ENCODE data around the gene EFHD2. TPM values are rescaled to one million over a fixed set of nuclear protein-coding genes. Genes with fewer than 3 reads are reported as not detected.

EFHD2 gene
- total and polyA plus RNA-seq, 2 donors (not counting 1 experiment from before 2014, with no cell fraction given): 14.9 to 23.5 TPM

DNA sequence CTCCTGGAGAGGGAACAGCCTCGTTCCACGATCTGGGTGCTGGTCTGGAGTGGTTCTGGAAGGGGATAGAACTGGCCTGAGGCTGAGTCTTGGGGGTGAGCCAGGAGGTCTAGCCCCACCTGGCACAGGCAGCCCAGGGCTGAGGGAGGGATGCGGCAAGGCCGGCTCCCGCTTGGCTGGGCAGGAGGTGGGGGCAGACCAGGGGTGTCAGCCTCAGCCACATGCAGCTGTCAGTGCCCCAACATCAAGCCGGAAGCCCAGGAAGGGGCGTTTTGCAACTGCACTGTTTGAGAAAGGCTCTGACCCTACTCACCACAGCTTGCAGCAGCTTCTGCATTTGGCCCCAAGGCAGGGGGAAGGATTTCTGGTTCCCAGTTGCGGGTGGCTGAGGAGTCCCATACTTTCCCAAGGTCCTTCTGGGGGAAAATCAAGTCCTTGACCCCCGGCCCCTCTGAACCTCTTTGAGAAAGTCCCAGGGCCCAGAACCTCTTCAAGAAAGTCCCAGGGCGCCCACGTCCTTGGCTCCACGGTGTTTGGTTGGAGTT is 2.0 kb downstream of the EFHD2 start:
- H3K4me3 ChIP-seq (replicated peaks in 1 of 4; ENCODE audit: control extremely low read depth in 1 of 4, insufficient read depth in 1 of 4, low read depth in 3 of 4, low read length in 4 of 4): peak overlapping the region; percentile 36 to 84 (median 56)
- peak overlapping the region; percentile 85 for H3K4me2 ChIP-seq (ENCODE audit: extremely low read depth, insufficient read depth, low read length)
- no peak overlapping the region for H2AFZ ChIP-seq (ENCODE audit: low read length)
- no peaks in the 10 kb centered on the region for H3K36me3 ChIP-seq (ENCODE audit: control insufficient read depth, insufficient read depth, low read length)
- no peaks in the 10 kb centered on the region for H4K20me1 ChIP-seq (ENCODE audit: control insufficient read depth, extremely low read depth, insufficient read depth, low read length)
- DNase-seq (ENCODE audit: low read depth in 2 of 2): peak in 1 of 2 donors; percentile 53
- H3K9ac ChIP-seq (ENCODE audit: insufficient read depth, low read length): peak overlapping the region; percentile 20
- no peaks in the 10 kb centered on the region for H3K27me3 ChIP-seq (ENCODE audit: control insufficient read depth, insufficient read depth, low read length)
- no peak overlapping the region for H3K27ac ChIP-seq (ENCODE audit: insufficient read depth, low read length)
- H3K9me3 ChIP-seq (ENCODE audit: control insufficient read depth, insufficient read depth, low read depth, low read length): no peaks in the 10 kb centered on the region
- TF ChIP-seq EZH2 (IDR thresholded peaks at IDR 0.05; ENCODE audit: low read length, missing control alignments): no peak
- TF ChIP-seq, protein P1, sequence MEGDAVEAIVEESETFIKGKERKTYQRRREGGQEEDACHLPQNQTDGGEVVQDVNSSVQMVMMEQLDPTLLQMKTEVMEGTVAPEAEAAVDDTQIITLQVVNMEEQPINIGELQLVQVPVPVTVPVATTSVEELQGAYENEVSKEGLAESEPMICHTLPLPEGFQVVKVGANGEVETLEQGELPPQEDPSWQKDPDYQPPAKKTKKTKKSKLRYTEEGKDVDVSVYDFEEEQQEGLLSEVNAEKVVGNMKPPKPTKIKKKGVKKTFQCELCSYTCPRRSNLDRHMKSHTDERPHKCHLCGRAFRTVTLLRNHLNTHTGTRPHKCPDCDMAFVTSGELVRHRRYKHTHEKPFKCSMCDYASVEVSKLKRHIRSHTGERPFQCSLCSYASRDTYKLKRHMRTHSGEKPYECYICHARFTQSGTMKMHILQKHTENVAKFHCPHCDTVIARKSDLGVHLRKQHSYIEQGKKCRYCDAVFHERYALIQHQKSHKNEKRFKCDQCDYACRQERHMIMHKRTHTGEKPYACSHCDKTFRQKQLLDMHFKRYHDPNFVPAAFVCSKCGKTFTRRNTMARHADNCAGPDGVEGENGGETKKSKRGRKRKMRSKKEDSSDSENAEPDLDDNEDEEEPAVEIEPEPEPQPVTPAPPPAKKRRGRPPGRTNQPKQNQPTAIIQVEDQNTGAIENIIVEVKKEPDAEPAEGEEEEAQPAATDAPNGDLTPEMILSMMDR (conservative IDR thresholded peaks at IDR 0.05 in 1 of 2, IDR thresholded peaks at IDR 0.05 in 1 of 2; ENCODE audit: low read depth in 1 of 2, low read length in 2 of 2): no peak
- H3K4me1 ChIP-seq (ENCODE audit: control insufficient read depth, extremely low read depth, insufficient read depth, low read length): peaks cover 24% of the 10 kb centered on the region
- H3K79me2 ChIP-seq (ENCODE audit: control insufficient read depth, insufficient read depth, low read length): peaks cover 43% of the 10 kb centered on the region

DNA sequence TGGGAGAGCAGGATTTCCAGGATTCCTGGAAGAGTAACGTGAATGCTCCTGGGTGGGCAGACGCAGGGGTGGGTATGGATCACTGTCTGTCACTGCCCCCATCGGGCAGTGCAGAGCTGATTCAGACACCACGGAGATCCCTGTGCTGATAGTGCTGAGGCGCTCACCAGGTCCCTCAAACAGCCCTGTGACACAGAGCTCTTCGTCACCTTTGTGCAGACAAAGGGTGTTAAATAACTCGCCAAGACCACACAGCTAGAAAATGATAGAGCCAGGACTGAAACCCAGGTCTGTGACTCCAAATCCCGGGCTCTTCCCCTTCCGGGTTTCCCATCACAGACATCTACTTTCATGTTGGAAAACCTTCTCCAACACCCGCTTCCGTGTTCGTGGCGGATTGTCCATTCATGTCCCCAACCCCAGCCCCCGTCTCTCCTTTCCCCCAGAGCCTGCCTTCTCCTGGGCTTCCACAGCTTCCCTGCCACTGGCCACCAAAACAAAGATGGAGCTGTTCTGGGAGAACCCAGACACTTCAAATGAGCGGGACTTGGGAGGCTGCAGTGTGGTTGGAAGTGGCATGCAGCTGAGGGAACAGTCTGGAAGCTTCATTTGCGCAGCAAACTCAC is 2.6 kb downstream of the EFHD2 start:
- Histone ChIP-seq H3K36me3 (ENCODE audit: control insufficient read depth, insufficient read depth, low read length) (no peaks in the 10 kb centered on the region), H3K9ac (ENCODE audit: insufficient read depth, low read length) (no peak overlapping the region), H2AFZ (ENCODE audit: low read length) (no peak overlapping the region), H3K9me3 (ENCODE audit: control insufficient read depth, insufficient read depth, low read depth, low read length) (no peaks in the 10 kb centered on the region), H3K4me2 (ENCODE audit: extremely low read depth, insufficient read depth, low read length) (no peak overlapping the region), H4K20me1 (ENCODE audit: control insufficient read depth, extremely low read depth, insufficient read depth, low read length) (no peaks in the 10 kb centered on the region), H3K4me1 (ENCODE audit: control insufficient read depth, extremely low read depth, insufficient read depth, low read length) (peaks cover 21% of the 10 kb centered on the region), H3K27ac (ENCODE audit: insufficient read depth, low read length) (no peak overlapping the region), H3K4me3 (replicated peaks in 1 of 4; ENCODE audit: control extremely low read depth in 1 of 4, insufficient read depth in 1 of 4, low read depth in 3 of 4, low read length in 4 of 4) (no peak overlapping the region), H3K27me3 (ENCODE audit: control insufficient read depth, insufficient read depth, low read length) (no peaks in the 10 kb centered on the region), H3K79me2 (ENCODE audit: control insufficient read depth, insufficient read depth, low read length) (peaks cover 43% of the 10 kb centered on the region)
- no peak for TF ChIP-seq EZH2 (IDR thresholded peaks at IDR 0.05; ENCODE audit: low read length, missing control alignments)
- TF ChIP-seq, protein P1 (conservative IDR thresholded peaks at IDR 0.05 in 1 of 2, IDR thresholded peaks at IDR 0.05 in 1 of 2; ENCODE audit: low read depth in 1 of 2, low read length in 2 of 2): no peak
- no peak for DNase-seq (ENCODE audit: low read depth in 2 of 2)

DNA sequence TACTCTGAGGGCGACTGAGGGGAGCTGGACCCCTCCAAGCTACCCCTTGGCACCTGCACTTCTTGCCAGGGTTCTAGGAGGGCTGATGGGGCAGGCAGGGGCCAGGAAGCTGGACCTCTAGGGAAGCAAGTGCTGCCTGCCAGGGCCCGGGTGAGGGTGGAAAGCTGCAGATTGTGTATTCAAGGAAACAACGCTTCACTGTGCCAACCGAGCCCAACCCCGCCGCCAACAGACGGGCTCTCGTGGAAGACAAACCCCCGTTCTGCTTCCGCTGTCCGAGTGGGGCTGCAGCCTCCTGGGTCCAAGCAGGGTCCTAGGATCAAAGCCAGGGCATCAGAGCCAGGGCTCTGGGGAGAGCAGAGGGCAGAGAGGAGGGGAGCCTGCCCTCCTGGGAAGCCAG is 3.2 kb downstream of the EFHD2 start:
- TF ChIP-seq, protein P1 (conservative IDR thresholded peaks at IDR 0.05 in 1 of 2, IDR thresholded peaks at IDR 0.05 in 1 of 2; ENCODE audit: low read depth in 1 of 2, low read length in 2 of 2): no peak
- no peak for TF ChIP-seq EZH2 (IDR thresholded peaks at IDR 0.05; ENCODE audit: low read length, missing control alignments)
- H3K4me2 ChIP-seq (ENCODE audit: extremely low read depth, insufficient read depth, low read length): peak overlapping the region; percentile 7
- H4K20me1 ChIP-seq (ENCODE audit: control insufficient read depth, extremely low read depth, insufficient read depth, low read length): no peaks in the 10 kb centered on the region
- no peak for DNase-seq (ENCODE audit: low read depth in 2 of 2)
- no peaks in the 10 kb centered on the region for H3K9me3 ChIP-seq (ENCODE audit: control insufficient read depth, insufficient read depth, low read depth, low read length)
- H3K36me3 ChIP-seq (ENCODE audit: control insufficient read depth, insufficient read depth, low read length): no peaks in the 10 kb centered on the region
- H2AFZ ChIP-seq (ENCODE audit: low read length): no peak overlapping the region
- H3K4me3 ChIP-seq (replicated peaks in 1 of 4; ENCODE audit: control extremely low read depth in 1 of 4, insufficient read depth in 1 of 4, low read depth in 3 of 4, low read length in 4 of 4): no peak overlapping the region
- H3K9ac ChIP-seq (ENCODE audit: insufficient read depth, low read length): no peak overlapping the region
- peaks cover 43% of the 10 kb centered on the region for H3K79me2 ChIP-seq (ENCODE audit: control insufficient read depth, insufficient read depth, low read length)
- peaks cover 23% of the 10 kb centered on the region for H3K4me1 ChIP-seq (ENCODE audit: control insufficient read depth, extremely low read depth, insufficient read depth, low read length)
- H3K27me3 ChIP-seq (ENCODE audit: control insufficient read depth, insufficient read depth, low read length): no peaks in the 10 kb centered on the region
- H3K27ac ChIP-seq (ENCODE audit: insufficient read depth, low read length): no peak overlapping the region

Data from fibroblast of lung (primary cell).